ENCODE data around the gene AP3D1.
A peak's percentile ranks its signal among the peaks of the same experiment; 100 is the strongest.

DNA sequence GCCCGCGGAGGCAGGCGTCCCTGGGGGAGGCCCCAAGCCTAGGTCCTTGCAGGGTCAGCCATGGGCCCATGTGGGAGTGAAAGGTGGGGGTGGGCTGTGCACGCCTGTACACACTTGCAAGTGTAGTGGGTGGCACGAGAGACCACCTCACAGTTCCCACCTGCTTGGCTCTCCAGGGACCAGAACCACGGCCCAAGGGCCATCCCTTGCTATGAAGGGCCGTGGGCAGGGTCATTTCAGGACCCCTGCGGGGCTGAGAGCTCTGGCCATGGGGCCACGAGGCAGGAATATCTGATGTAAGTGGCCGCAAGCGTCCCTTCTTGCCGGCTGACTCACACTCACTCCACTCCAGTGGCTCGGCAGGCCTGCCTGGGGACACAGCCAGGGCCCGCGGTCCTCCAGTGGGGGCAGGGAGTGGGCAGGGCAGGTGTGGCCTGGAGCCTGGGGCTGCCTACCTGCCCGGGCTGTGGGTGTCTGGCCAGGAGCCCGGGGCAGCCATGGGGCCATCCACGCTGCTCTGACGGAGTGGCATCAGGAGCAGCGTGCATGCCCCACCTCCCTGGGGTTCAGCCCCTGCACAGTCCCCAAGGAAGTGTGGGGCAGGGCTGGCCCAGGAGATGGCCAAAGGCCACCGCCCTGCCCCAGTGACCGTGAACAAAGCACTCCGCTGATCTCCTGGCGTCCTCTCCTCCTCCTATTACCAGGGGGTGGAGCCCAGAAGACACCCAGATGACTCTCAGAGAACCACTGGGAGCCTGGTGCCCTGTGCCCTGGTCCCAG lies 91.8 kb downstream of the AP3D1 start:
- TF ChIP-seq, protein P1, sequence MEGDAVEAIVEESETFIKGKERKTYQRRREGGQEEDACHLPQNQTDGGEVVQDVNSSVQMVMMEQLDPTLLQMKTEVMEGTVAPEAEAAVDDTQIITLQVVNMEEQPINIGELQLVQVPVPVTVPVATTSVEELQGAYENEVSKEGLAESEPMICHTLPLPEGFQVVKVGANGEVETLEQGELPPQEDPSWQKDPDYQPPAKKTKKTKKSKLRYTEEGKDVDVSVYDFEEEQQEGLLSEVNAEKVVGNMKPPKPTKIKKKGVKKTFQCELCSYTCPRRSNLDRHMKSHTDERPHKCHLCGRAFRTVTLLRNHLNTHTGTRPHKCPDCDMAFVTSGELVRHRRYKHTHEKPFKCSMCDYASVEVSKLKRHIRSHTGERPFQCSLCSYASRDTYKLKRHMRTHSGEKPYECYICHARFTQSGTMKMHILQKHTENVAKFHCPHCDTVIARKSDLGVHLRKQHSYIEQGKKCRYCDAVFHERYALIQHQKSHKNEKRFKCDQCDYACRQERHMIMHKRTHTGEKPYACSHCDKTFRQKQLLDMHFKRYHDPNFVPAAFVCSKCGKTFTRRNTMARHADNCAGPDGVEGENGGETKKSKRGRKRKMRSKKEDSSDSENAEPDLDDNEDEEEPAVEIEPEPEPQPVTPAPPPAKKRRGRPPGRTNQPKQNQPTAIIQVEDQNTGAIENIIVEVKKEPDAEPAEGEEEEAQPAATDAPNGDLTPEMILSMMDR (IDR thresholded peaks at IDR 0.05 in 2 of 3, conservative IDR thresholded peaks at IDR 0.05 in 1 of 3; ENCODE audit: insufficient read depth in 2 of 3, low read depth in 1 of 3, low read length in 3 of 3), result no peak; a peak in 1 of 6 replicates
- TF ChIP-seq ETV1 (tag; conservative IDR thresholded peaks at IDR 0.05; ENCODE audit: low read depth), result peak; percentile 76
- no peak for TF ChIP-seq CREBBP (IDR thresholded peaks at IDR 0.05; ENCODE audit: low read depth, low read length)
- TF ChIP-seq, protein P2, sequence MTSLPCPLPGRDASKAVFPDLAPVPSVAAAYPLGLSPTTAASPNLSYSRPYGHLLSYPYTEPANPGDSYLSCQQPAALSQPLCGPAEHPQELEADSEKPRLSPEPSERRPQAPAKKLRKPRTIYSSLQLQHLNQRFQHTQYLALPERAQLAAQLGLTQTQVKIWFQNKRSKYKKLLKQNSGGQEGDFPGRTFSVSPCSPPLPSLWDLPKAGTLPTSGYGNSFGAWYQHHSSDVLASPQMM (CRISPR knock-in tag; IDR thresholded peaks at IDR 0.05), result no peak
- TF ChIP-seq, protein P3, sequence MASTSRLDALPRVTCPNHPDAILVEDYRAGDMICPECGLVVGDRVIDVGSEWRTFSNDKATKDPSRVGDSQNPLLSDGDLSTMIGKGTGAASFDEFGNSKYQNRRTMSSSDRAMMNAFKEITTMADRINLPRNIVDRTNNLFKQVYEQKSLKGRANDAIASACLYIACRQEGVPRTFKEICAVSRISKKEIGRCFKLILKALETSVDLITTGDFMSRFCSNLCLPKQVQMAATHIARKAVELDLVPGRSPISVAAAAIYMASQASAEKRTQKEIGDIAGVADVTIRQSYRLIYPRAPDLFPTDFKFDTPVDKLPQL (IDR thresholded peaks at IDR 0.05; ENCODE audit: extremely low read depth, insufficient read length), result no peak
- no peak for TF ChIP-seq POU5F1 (IDR thresholded peaks at IDR 0.05; ENCODE audit: borderline replicate concordance, low read depth, low read length, partially characterized antibody)
- no peak for TF ChIP-seq SP2 (IDR thresholded peaks at IDR 0.05; ENCODE audit: extremely low read depth, low read depth, low read length, poor library complexity, severe bottlenecking)
- TF ChIP-seq NR1H2 (CRISPR knock-in tag; IDR thresholded peaks at IDR 0.05), result 0 out of 2 replicates have a peak, but pooled peaks have one; percentile 58
- no peak for TF ChIP-seq FOXA1 (IDR thresholded peaks at IDR 0.05; ENCODE audit: borderline replicate concordance)
- TF ChIP-seq ZNF589 (CRISPR knock-in tag; IDR thresholded peaks at IDR 0.05; ENCODE audit: low read depth), result peak; percentile 98
- TF ChIP-seq ZC3H11A (IDR thresholded peaks at IDR 0.05; ENCODE audit: low read depth, low read length), result no peak
- TF ChIP-seq ARID2 (IDR thresholded peaks at IDR 0.05), result no peak
- TF ChIP-seq, protein P4, sequence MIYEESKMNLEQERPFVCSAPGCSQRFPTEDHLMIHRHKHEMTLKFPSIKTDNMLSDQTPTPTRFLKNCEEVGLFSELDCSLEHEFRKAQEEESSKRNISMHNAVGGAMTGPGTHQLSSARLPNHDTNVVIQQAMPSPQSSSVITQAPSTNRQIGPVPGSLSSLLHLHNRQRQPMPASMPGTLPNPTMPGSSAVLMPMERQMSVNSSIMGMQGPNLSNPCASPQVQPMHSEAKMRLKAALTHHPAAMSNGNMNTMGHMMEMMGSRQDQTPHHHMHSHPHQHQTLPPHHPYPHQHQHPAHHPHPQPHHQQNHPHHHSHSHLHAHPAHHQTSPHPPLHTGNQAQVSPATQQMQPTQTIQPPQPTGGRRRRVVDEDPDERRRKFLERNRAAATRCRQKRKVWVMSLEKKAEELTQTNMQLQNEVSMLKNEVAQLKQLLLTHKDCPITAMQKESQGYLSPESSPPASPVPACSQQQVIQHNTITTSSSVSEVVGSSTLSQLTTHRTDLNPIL (CRISPR knock-in tag; IDR thresholded peaks at IDR 0.05), result peak; percentile 62; the same call in 1 of the 2 replicates
